GM12873 (cell line): ENCODE results near the gene RC3H2.

Source experiments
- CTCF ChIP-seq: IDR thresholded peaks from 2 replicates; pipeline ENCODE4 v1.5.1; 2012; ENCODE audit warnings: low read depth, mild to moderate bottlenecking, moderate library complexity, low read length, control low read depth; ENCODE audit not compliant: insufficient read depth; ENCODE audit errors: missing control alignments

Gene RC3H2

GRCh38 chr9:122946461-122947005 lies 41.4 kb upstream of the RC3H2 start:
- TF ChIP-seq CTCF: no peak

GRCh38 chr9:122944960-122945888 lies 40.1 kb upstream of the RC3H2 start:
- TF ChIP-seq CTCF: no peak

DNA sequence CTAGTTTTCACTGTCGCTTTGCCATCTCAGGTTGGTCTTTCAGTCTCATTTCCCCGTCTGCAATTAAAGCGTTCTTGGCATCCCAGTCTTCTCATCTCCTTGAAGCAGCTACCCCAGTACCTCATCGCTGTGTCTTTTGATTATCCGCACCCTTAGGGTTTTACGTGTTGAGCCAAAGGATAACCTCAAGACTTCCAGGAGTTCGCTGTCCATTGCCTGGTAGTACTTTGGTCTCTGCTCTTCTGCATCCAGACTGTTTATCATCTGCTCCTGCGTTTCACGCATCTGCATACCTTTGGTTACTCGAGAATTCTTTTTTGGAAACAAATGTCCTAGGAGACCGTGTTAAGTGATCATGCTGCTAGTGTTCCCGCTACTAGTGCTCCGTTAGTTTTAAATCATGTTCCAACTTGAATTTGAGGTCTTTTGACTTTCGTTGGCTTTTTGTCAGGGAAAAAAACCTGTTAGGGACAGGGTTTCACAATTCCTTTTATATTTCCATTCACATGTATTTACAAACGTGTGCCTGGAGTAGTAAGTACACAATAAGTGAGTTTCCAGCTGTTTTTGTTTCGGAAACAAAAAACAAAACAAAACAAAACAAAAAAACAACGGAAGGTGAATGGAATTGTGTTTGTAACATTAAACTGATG lies 36.5 kb upstream of the RC3H2 start:
- TF ChIP-seq CTCF: no peak

DNA sequence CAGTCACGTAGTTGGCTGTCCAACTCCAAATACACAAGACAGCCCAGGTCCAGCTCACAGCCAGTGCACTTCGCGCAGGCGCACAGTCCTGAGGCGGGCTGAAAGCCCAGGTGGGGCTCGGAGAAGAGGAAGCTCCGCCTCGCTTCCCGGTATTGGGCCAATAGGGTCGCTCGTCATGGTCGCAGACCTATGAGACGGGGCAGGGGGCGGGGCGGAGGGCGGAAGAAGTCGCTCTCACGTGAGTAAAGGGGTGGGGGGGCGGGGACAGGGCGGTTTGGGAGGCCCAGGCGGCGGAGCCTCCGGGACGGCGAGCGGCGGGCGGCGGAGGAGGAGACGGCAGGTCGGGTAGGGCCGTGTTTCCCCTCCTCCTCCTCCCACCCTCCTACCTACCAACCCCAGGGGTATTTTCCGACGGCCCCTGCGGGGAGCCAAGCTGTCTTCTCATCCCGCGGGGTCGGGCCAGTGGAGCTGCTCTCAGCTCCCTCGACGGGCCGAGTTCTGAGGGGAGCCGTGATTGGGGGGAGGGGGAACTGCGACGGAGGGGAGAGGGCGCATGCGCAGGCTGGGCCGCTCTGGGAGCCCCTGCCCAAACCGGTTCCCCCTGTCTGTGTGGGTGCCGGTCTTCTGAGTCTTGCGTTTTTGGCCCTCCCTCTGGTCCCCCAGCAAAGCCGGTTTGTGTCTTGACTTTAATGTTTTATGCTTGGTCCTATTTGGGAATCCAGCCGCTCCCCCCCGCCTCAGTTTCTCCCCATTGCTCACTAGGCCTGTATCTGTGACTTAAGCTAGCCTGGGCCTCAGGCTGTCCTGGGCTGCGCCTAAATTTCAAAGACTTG lies 35.8 kb upstream of the RC3H2 start, which contains the start of gene RABGAP1:
Gene RABGAP1, plus strand, starts transcription at position 272 of the 833 bp plus-strand sequence. CDS start 16,040 bp downstream, outside the sequence.
- no peak for TF ChIP-seq CTCF

DNA sequence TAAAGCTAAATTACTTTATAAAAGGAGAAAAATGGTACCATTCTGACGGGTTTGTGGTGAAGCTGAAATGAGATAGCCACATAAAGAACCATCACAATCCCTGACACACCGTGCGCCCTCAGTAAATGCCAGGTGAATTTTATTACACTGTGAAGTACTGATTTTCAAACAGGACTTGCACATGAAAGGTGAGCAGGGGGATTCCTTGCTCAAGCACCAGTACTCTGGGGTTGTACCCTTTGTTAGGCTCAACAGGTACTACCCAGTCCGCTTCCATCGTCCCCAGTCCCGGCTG lies 35.2 kb upstream of the RC3H2 start:
- TF ChIP-seq CTCF: no peak

- TF ChIP-seq CTCF: no peak
Observed at GRCh38 chr9:122939601-122940000, 34.4 kb upstream of the RC3H2 start.
